A549 (cell line): ENCODE measurements around the gene CADPS2. TPM values are rescaled to one million over a fixed set of nuclear protein-coding genes. Genes with fewer than 3 reads are reported as not detected.

Source experiments
- ATAC-seq, 2 experiments: fragments of 200-7000 bp in 1 of 2; fragments of >200 bp in 1 of 2; cut with Nextera tagmentation in 1 of 2; cut with Tn5 transposase in 1 of 2; 3 replicates each; pipeline versions ENCODE4 v1.8.0 to v1.9.1; 2018 to 2020; ENCODE audit warnings: mild to moderate bottlenecking in 1 of 2, moderate library complexity in 1 of 2
- CTCF ChIA-PET: fragments of 300-600 bp; sonication (Branson Sonifier 250); formaldehyde crosslinking; extraction: SDS; loops from one replicate; lab custom pipeline; 2021; ENCODE audit warnings: antibody characterized with exemption, inconsistent platforms; lab: Yijun Ruan, JAX
- POLR2A ChIA-PET: fragments of 350-600 bp; formaldehyde crosslinking; extraction: SDS; loops from one replicate; lab custom pipeline; 2021; ENCODE audit warnings: antibody characterized with exemption, inconsistent platforms; lab: Yijun Ruan, JAX
- DNase-seq, 2 experiments: peaks; one replicate each; pipeline versions ENCODE4 v3.0.0 to v3.0.0-alpha.2; 2011 to 2016; ENCODE audit warnings: low read depth in 1 of 2, low spot score in 1 of 2
- FAIRE-seq: peaks from 2 replicates; lab custom pipeline; 2011; peaks lifted over from hg19 to GRCh38; lab: Jason Lieb, UNC
- H3K27ac ChIP-seq, 2 experiments: fragments of >200 bp; sonication (Bioruptor Twin); formaldehyde crosslinking; 3 replicates each; pipeline ENCODE4 v1.5.1; 2016 to 2017
- H3K4me1 ChIP-seq: fragments of >200 bp; sonication (Bioruptor Twin); formaldehyde crosslinking; 3 replicates; pipeline ENCODE4 v1.6.1; 2016
- H3K4me2 ChIP-seq: fragments of >200 bp; sonication (Bioruptor Twin); formaldehyde crosslinking; 3 replicates; pipeline ENCODE4 v1.6.1; 2016
- H3K4me3 ChIP-seq: fragments of >200 bp; sonication (Bioruptor Twin); formaldehyde crosslinking; 3 replicates; pipeline ENCODE4 v1.5.1; 2016
- H3K9me3 ChIP-seq: fragments of >200 bp; sonication (Bioruptor Twin); formaldehyde crosslinking; 3 replicates; pipeline ENCODE4 v1.6.1; 2016
- CBX8 ChIP-seq: fragments of 200-600 bp; sonication (generic); IDR thresholded peaks from 2 replicates; pipeline ENCODE4 v1.6.1; 2016
- CEBPB ChIP-seq, 2 experiments: fragments of >200 bp in 1 of 2; sonication (Bioruptor Twin) in 1 of 2; formaldehyde crosslinking in 1 of 2; IDR thresholded peaks; 2 replicates each; pipeline ENCODE4 v1.6.1; 2012 to 2016
- CHD4 ChIP-seq: fragments of 200-600 bp; sonication (generic); IDR thresholded peaks from 2 replicates; pipeline ENCODE4 v1.6.1; 2016; ENCODE audit warnings: antibody characterized with exemption, mild to moderate bottlenecking, borderline replicate concordance
- EHF ChIP-seq: fragments of 250-450 bp; sonication (Bioruptor Pico); IDR thresholded peaks from 2 replicates; pipeline ENCODE4 v1.5.0; 2020; ENCODE audit warnings: mild to moderate bottlenecking
- EHMT2 ChIP-seq: fragments of 200-600 bp; sonication (generic); IDR thresholded peaks from 2 replicates; pipeline ENCODE4 v1.6.1; 2016; ENCODE audit warnings: antibody characterized with exemption, low read depth, mild to moderate bottlenecking, moderate library complexity
- FOSL2 ChIP-seq, 2 experiments: fragments of 450-650 bp in 1 of 2; fragments of >200 bp in 1 of 2; sonication (Bioruptor Twin) in 1 of 2; formaldehyde crosslinking; IDR thresholded peaks; 2 replicates each; pipeline versions ENCODE4 v1.5.0 to v1.6.1; 2016 to 2020; ENCODE audit warnings: mild to moderate bottlenecking in 1 of 2, moderate library complexity in 1 of 2
- FOXS1 ChIP-seq: fragments of 250-450 bp; sonication (Bioruptor Pico); IDR thresholded peaks from 2 replicates; pipeline ENCODE4 v1.5.0; 2020; ENCODE audit warnings: mild to moderate bottlenecking, moderate library complexity
- HOXA7 ChIP-seq: fragments of 250-450 bp; sonication (Bioruptor Pico); IDR thresholded peaks from 2 replicates; pipeline ENCODE4 v1.5.0; 2020; ENCODE audit warnings: mild to moderate bottlenecking, moderate library complexity
- HOXB13 ChIP-seq: fragments of 250-450 bp; sonication (Bioruptor Pico); IDR thresholded peaks from 2 replicates; pipeline ENCODE4 v1.5.0; 2020; ENCODE audit warnings: low read depth, mild to moderate bottlenecking, moderate library complexity
- JUNB ChIP-seq: fragments of >200 bp; sonication (Bioruptor Twin); formaldehyde crosslinking; IDR thresholded peaks from 2 replicates; pipeline ENCODE4 v1.6.1; 2016
- NPAS2 ChIP-seq: fragments of 250-450 bp; sonication (Bioruptor Pico); IDR thresholded peaks from 2 replicates; pipeline ENCODE4 v1.8.0; 2022; ENCODE audit warnings: mild to moderate bottlenecking, moderate library complexity, borderline replicate concordance
- NR3C1 ChIP-seq: fragments of >200 bp; sonication (Bioruptor Twin); formaldehyde crosslinking; IDR thresholded peaks from 3 replicates; pipeline ENCODE4 v1.6.1; 2017
- PHF8 ChIP-seq: fragments of 200-600 bp; sonication (generic); IDR thresholded peaks from 2 replicates; pipeline ENCODE4 v1.6.1; 2016; ENCODE audit warnings: low read depth, mild to moderate bottlenecking, antibody characterized with exemption, moderate library complexity, borderline replicate concordance
- RAD21 ChIP-seq, 2 experiments: fragments of >200 bp in 1 of 2; sonication (Bioruptor Twin) in 1 of 2; formaldehyde crosslinking in 1 of 2; IDR thresholded peaks in 1 of 2; conservative IDR thresholded peaks in 1 of 2; 2 replicates in 1 of 2; 3 replicates in 1 of 2; pipeline ENCODE4 v1.6.1; 2012 to 2018; ENCODE audit warnings: inconsistent platforms in 1 of 2
- RARB ChIP-seq: fragments of 250-450 bp; sonication (Bioruptor Pico); IDR thresholded peaks from 2 replicates; pipeline ENCODE4 v1.8.0; 2021; ENCODE audit warnings: mild to moderate bottlenecking, moderate library complexity
- RCOR1 ChIP-seq: fragments of 150-350 bp; IDR thresholded peaks from 2 replicates; pipeline ENCODE4 v1.6.1; 2014; ENCODE audit warnings: antibody characterized with exemption, low read length, low read depth
- RNF2 ChIP-seq: fragments of 200-600 bp; sonication (generic); IDR thresholded peaks from 2 replicates; pipeline ENCODE4 v1.6.1; 2016; ENCODE audit warnings: low read depth, mild to moderate bottlenecking, antibody characterized with exemption, moderate library complexity, borderline replicate concordance
- TP53 ChIP-seq: fragments of 250-450 bp; sonication (Bioruptor Pico); IDR thresholded peaks from 2 replicates; pipeline ENCODE4 v1.5.0; 2021; ENCODE audit warnings: mild to moderate bottlenecking, moderate library complexity
- ZFP36 ChIP-seq: fragments of 450-650 bp; IDR thresholded peaks from 2 replicates; pipeline ENCODE4 v1.6.1; 2014; ENCODE audit warnings: borderline replicate concordance; ENCODE audit not compliant: partially characterized antibody
- ZNF302 ChIP-seq: fragments of 250-450 bp; sonication (Bioruptor Pico); IDR thresholded peaks from 2 replicates; pipeline ENCODE4 v1.9.0; 2021; ENCODE audit warnings: inconsistent platforms, mild to moderate bottlenecking, moderate library complexity
- WGBS: methylation state at CpG from one replicate; pipeline ENCODE4 v1.1.6; 2017; ENCODE audit errors: missing lambda C conversion rate; 5-methylcytosine and 5-hydroxymethylcytosine counted together
- polyA plus RNA-seq, 4 experiments: library from polyadenylated mRNA; depleted of rRNA in 3 of 4; stranded (reverse); fragments of >200 nt; fragmentation: RNase III in 1 of 4; extraction: RNeasy Plus Mini Kit Qiagen cat#74134 plus additional on column Dnase treatment in 1 of 4; gene quantifications; 2 replicates in 3 of 4; 3 replicates in 1 of 4; pipeline ENCODE4 v1.2.3, GENCODE V29; 2011 to 2017
- TF ChIP-seq, protein P1 (sequence below): fragments of >200 bp; sonication (Bioruptor Twin); formaldehyde crosslinking; IDR thresholded peaks from 2 replicates; pipeline ENCODE4 v1.6.1; 2016
- TF ChIP-seq, protein P2 (sequence below): fragments of >200 bp; sonication (Bioruptor Twin); formaldehyde crosslinking; IDR thresholded peaks from 3 replicates; pipeline ENCODE4 v1.5.1; 2016
- TF ChIP-seq, protein P3 (sequence below): fragments of 200-600 bp; sonication (generic); IDR thresholded peaks from 2 replicates; pipeline ENCODE4 v1.6.1; 2016; ENCODE audit warnings: antibody characterized with exemption, mild to moderate bottlenecking, moderate library complexity
- TF ChIP-seq, protein P4 (sequence below): fragments of 450-650 bp; IDR thresholded peaks from 2 replicates; pipeline ENCODE4 v1.6.1; 2014; ENCODE audit warnings: antibody characterized with exemption
- TF ChIP-seq, protein P5 (sequence below): IDR thresholded peaks from 2 replicates; pipeline ENCODE4 v1.6.1; 2012

Gene CADPS2
- polyA plus RNA-seq, 2 of the 4 experiments (the other 2 are of a cell fraction) = 0.04 to 0.10 TPM

DNA sequence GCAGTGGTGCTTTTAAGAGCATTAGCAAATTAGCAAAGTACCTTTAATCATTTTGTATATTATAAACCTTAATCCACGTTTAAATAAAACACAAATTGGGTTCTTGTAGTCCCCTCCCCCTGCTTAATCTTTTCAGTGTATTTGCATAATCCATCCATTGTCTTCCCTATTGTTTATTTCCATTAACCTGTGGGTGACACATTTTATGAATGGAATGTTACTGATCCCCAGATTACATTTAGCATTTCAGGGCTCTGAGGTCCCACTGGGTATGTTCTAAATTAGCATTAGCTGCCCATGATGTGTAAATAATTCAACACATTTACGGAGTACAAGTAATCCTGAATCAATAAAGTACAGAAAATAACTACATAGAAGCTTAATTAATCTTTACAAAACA, 443.3 kb downstream of the CADPS2 start:
- FAIRE-seq (no peak), DNase-seq (no peak)
- POLR2A ChIA-PET = no interaction called here
- 0% methylated on average over 2 of the region's 2 CpGs for WGBS
- no peak for TF ChIP-seq RARB (CRISPR knock-in tag)
- TF ChIP-seq NPAS2 (CRISPR knock-in tag) = no peak
- no peak for TF ChIP-seq CHD4
- TF ChIP-seq HOXA7 = no peak
- TF ChIP-seq CBX8 = no peak
- TF ChIP-seq FOSL2 (IDR thresholded peaks at IDR 0.05) = no peak
- TF ChIP-seq FOSL2 (CRISPR knock-in tag; IDR thresholded peaks at IDR 0.05) = no peak
- no peak for TF ChIP-seq EHF (CRISPR knock-in tag)
- no peak for TF ChIP-seq TP53 (CRISPR knock-in tag)
- no peak for TF ChIP-seq HOXB13 (CRISPR knock-in tag)
- no peak for TF ChIP-seq FOXS1 (CRISPR knock-in tag)
- TF ChIP-seq, protein P1, sequence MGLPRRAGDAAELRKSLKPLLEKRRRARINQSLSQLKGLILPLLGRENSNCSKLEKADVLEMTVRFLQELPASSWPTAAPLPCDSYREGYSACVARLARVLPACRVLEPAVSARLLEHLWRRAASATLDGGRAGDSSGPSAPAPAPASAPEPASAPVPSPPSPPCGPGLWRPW = no peak
- TF ChIP-seq, protein P2, sequence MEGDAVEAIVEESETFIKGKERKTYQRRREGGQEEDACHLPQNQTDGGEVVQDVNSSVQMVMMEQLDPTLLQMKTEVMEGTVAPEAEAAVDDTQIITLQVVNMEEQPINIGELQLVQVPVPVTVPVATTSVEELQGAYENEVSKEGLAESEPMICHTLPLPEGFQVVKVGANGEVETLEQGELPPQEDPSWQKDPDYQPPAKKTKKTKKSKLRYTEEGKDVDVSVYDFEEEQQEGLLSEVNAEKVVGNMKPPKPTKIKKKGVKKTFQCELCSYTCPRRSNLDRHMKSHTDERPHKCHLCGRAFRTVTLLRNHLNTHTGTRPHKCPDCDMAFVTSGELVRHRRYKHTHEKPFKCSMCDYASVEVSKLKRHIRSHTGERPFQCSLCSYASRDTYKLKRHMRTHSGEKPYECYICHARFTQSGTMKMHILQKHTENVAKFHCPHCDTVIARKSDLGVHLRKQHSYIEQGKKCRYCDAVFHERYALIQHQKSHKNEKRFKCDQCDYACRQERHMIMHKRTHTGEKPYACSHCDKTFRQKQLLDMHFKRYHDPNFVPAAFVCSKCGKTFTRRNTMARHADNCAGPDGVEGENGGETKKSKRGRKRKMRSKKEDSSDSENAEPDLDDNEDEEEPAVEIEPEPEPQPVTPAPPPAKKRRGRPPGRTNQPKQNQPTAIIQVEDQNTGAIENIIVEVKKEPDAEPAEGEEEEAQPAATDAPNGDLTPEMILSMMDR = no peak
- TF ChIP-seq, protein P3, sequence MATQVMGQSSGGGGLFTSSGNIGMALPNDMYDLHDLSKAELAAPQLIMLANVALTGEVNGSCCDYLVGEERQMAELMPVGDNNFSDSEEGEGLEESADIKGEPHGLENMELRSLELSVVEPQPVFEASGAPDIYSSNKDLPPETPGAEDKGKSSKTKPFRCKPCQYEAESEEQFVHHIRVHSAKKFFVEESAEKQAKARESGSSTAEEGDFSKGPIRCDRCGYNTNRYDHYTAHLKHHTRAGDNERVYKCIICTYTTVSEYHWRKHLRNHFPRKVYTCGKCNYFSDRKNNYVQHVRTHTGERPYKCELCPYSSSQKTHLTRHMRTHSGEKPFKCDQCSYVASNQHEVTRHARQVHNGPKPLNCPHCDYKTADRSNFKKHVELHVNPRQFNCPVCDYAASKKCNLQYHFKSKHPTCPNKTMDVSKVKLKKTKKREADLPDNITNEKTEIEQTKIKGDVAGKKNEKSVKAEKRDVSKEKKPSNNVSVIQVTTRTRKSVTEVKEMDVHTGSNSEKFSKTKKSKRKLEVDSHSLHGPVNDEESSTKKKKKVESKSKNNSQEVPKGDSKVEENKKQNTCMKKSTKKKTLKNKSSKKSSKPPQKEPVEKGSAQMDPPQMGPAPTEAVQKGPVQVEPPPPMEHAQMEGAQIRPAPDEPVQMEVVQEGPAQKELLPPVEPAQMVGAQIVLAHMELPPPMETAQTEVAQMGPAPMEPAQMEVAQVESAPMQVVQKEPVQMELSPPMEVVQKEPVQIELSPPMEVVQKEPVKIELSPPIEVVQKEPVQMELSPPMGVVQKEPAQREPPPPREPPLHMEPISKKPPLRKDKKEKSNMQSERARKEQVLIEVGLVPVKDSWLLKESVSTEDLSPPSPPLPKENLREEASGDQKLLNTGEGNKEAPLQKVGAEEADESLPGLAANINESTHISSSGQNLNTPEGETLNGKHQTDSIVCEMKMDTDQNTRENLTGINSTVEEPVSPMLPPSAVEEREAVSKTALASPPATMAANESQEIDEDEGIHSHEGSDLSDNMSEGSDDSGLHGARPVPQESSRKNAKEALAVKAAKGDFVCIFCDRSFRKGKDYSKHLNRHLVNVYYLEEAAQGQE = no peak
- TF ChIP-seq RNF2 = no peak
- no peak for TF ChIP-seq RAD21 (conservative IDR thresholded peaks at IDR 0.05 in 1 of 2, IDR thresholded peaks at IDR 0.05 in 1 of 2)
- TF ChIP-seq, all 56 proteins: peak for 0
- CTCF ChIA-PET = no interaction called here
- no peak overlapping the region for H3K4me2 ChIP-seq
- no peak overlapping the region for H3K27ac ChIP-seq
- H3K4me3 ChIP-seq = no peak overlapping the region
- no peaks in the 10 kb centered on the region for H3K9me3 ChIP-seq
- H3K4me1 ChIP-seq = no peaks in the 10 kb centered on the region
- ATAC-seq = no peak

DNA sequence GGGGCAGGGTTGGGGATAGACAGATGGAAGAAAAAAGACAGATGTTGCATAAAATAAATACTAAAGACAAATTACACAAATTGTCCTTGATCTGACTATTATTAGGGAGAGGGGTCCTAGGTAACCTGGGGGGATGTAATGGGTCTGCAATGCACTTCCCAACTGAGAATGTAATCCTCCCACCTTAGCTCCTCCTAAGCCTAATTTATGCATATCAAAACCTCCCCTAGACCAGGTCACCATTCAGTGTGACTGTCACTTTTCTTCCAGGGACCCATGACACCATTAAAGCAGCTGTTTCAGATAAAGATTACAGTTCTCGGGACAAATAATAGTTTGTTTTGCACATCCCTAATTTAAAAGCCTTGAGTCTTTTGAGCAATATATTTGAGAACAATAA, 447.8 kb downstream of the CADPS2 start:
- DNase-seq = no peak
- H3K9me3 ChIP-seq = no peaks in the 10 kb centered on the region
- CTCF ChIA-PET = interaction anchor here (0.5 kb wide), 1 partner anchor 598 kb away, joined by 5 read pairs; no protein-coding TSS in a partner anchor
- no peak for ATAC-seq
- H3K27ac ChIP-seq = no peak overlapping the region
- POLR2A ChIA-PET = no interaction called here
- no peak overlapping the region for H3K4me2 ChIP-seq
- 39% methylated on average over 1 of the region's 1 CpG for WGBS
- no peak overlapping the region for H3K4me3 ChIP-seq
- TF ChIP-seq JUNB (no peak), NR3C1 (no peak), PHF8 (no peak)
- H3K4me1 ChIP-seq = no peaks in the 10 kb centered on the region
- FAIRE-seq = no peak

DNA sequence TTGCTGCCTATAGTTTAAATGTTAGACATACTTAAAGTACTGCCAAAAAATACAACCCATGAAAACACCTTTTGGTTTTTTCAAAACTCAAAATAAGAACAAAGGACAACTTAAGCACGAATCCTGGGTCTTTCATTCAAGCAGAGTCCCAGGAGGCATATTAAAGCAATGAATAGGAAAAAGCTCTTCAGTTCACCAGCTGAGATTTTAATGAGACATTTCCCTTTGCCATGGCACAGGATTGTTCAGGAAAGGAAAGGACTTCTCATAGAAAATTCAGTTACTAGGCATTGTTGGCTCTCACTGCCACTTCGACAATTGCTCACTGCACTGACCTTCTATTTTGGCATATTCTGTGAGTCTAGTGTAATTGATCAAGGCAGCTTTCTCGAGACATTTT, 448.3 kb downstream of the CADPS2 start:
- POLR2A ChIA-PET = no interaction called here
- H3K27ac ChIP-seq = no peak overlapping the region
- no peaks in the 10 kb centered on the region for H3K4me1 ChIP-seq
- FAIRE-seq = no peak
- no peak for TF ChIP-seq EHMT2
- no peak for TF ChIP-seq ZNF302 (CRISPR knock-in tag)
- no peak for TF ChIP-seq RCOR1
- TF ChIP-seq, protein P4, sequence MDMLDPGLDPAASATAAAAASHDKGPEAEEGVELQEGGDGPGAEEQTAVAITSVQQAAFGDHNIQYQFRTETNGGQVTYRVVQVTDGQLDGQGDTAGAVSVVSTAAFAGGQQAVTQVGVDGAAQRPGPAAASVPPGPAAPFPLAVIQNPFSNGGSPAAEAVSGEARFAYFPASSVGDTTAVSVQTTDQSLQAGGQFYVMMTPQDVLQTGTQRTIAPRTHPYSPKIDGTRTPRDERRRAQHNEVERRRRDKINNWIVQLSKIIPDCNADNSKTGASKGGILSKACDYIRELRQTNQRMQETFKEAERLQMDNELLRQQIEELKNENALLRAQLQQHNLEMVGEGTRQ = no peak
- no peak for TF ChIP-seq RAD21 (conservative IDR thresholded peaks at IDR 0.05 in 1 of 2, IDR thresholded peaks at IDR 0.05 in 1 of 2)
- TF ChIP-seq NPAS2 (CRISPR knock-in tag) = no peak
- TF ChIP-seq CHD4 = no peak
- TF ChIP-seq CEBPB (IDR thresholded peaks at IDR 0.05) = no peak
- TF ChIP-seq, protein P5, sequence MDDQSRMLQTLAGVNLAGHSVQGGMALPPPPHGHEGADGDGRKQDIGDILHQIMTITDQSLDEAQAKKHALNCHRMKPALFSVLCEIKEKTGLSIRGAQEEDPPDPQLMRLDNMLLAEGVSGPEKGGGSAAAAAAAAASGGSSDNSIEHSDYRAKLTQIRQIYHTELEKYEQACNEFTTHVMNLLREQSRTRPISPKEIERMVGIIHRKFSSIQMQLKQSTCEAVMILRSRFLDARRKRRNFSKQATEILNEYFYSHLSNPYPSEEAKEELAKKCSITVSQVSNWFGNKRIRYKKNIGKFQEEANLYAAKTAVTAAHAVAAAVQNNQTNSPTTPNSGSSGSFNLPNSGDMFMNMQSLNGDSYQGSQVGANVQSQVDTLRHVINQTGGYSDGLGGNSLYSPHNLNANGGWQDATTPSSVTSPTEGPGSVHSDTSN = no peak
- TF ChIP-seq RNF2 = no peak
- TF ChIP-seq ZFP36 = no peak
- no peak overlapping the region for H3K4me3 ChIP-seq
- CTCF ChIA-PET = interaction anchor here (0.5 kb wide), 1 partner anchor 598 kb away, joined by 5 read pairs; no protein-coding TSS in a partner anchor
- H3K4me2 ChIP-seq = no peak overlapping the region
- no peak for DNase-seq
- no peaks in the 10 kb centered on the region for H3K9me3 ChIP-seq
- WGBS = 5% methylated on average over 3 of the region's 3 CpGs
- ATAC-seq = no peak
